GM19467 (cell line): ENCODE data around the gene SH3BP1.
"Not testable (repeated sequence)": the region's sequence is repeated elsewhere in the genome, so short reads cannot be mapped to it uniquely, and the experiment has no call there.

ENCODE experiments used
- ATAC-seq: cut with Tn5 transposase; IDR thresholded peaks from one replicate; pipeline ENCODE4 v1.9.1; 2021; ENCODE audit warnings: mild to moderate bottlenecking, moderate library complexity; ENCODE audit not compliant: unreplicated experiment

Gene SH3BP1

DNA sequence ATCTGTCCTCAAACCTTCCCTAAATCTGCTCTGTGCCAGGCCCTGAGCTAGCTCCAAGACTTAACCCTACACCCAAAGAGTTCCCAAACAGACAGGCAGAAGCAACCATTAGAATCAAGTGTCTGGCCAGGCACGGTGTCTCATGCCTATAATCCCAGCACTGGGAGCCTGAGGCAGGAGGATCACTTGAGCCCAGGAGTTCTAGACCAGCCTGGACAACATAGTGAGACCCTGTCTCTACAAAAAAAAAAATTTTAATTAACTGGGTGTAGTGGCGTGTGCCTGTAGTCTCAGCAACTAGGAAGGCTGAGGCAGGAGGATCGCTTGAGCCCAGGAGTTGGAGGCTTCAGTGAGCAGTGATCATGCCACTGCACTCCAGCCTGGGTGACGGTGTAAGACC, 17.1 kb downstream of the SH3BP1 start:
- not testable (repeated sequence) for ATAC-seq

DNA sequence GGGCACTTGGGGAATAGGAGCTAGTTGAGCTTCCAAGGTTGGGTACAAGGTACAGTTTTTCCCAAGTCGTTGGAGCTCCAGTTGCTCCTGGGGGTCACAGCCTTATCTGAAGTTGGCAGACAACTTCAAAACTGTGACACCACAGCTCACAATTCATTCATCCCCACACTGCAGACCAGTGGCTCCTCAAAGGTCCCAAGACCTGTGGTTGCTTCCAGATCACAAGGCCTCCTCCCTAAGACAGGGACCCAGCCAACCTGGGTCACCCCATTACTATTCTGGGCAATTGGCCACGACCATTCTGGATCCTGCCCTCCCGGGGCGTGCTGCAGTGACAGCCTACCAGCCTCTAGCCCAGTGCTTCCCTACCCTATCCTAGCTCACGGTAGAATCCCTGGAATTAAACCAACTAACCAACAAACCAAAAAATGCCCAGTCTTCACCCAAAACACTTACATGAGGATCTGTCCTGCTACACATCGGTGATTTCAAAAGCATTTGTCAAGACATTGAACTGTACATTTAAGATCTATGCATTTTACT, 18.2 kb downstream of the SH3BP1 start:
- no peak for ATAC-seq

DNA sequence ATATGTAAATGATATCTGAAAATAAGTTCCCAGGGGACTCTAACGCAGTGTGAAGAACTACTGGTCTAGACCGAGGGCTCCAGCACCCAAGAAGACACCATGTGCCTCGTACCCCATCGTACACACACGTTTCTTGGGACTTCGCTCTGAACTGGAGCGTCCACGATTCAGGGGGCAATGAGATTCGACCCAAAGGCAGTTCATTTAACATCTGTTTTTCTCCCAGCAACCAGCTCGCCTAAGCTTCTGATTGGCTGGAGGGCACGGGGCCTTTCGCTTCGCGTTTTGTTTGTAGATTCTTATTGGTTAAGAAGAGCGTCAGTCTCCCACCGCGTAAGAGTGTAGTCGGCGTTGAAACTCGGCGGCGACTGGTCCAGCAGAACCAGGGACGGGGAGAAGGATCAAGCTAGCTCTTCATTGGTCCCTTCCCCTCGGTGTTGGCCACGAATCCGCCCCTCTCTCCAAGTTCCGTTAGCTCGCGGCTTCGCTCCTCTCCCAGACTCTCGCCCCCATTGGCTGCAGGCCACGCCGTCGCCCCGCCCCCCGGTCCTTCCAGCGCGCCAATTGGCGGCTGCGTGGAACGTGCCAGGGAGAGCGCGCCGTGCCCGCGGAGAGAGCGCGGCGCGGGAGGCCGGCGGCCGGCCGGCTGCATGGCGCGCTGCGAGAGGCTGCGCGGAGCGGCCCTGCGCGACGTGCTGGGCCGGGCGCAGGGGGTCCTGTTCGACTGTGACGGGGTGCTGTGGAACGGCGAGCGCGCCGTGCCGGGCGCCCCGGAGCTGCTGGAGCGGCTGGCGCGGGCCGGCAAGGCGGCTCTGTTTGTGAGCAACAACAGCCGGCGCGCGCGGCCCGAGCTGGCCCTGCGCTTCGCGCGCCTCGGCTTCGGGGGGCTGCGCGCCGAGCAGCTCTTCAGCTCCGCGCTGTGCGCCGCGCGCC, 18.9 kb downstream of the SH3BP1 start, which contains the start of gene PDXP:
Gene PDXP, plus strand, starts transcription at position 591 of the 933 bp plus-strand sequence. Its CDS starts 60 bp downstream, at position 651.
- peak; percentile 78 for ATAC-seq

DNA sequence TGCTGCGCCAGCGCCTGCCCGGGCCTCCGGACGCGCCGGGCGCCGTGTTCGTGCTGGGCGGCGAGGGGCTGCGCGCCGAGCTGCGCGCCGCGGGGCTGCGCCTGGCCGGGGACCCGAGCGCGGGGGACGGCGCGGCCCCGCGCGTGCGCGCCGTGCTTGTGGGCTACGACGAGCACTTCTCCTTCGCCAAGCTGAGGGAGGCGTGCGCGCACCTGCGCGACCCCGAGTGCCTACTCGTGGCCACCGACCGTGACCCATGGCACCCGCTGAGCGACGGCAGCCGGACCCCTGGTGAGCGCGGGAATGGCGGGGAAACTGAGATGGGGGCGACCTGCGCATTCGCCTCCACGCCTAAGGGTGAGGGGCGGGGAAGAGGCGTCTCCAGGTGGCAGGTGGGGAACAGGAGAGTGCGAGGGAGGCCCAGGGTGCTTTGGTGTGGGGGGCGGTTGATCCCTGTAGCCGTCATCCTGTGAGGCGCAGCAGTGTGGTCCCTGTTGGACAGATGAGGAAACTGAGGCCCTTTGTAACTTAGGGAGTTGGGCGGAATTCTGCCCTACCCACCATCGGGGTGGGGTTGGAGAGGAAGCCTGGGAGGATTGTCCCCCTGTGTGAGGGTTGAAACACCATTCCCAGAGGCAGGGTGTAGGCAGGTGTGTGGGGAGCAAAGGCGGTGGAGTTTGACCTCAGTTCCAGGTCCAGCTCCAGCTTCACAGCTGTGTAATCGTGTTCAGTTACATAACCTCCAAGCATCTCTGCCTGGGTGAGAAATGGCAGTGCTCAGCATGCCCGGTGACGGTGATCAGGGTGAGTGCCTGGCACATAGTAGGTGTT, 19.8 kb downstream of the SH3BP1 start:
- peak; percentile 14 for ATAC-seq

DNA sequence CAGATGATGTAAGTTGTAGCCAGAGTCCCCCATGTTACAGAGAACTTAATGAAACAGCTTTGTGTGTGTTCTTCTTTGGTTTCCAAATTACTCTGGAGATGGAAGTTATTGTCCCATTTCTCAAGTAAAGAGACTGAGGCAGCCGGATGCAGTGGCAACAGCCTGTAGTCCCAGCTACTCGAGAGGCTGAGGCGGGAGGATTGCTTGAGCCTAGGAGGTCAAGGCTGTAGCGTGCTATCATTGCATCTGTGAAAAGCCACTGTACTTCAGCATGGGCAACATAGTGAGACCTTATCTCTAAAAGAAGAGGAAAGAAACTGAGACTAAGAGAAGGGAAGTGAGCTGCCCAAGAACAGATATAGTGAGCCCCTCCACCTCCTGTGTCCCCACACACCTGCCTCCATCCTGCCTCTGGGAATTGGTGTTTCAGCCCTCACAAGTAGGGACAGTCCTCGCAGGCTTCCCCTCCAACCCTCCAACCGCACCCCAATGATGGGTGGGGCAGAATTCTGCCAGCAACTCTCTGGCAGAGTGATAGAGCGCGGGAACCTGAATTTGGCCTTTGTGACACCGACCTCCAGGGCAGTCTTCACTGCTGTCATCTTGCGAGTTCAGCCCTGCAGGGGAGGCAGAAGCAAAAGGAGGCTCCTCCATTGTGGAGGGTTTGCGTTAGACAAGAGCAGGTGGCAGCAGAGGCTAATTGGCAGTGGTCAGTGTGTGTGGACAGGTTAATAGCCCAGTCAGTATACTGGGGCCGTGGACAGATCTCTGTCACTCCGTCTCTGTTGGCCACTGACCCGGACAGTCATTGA, 20.6 kb downstream of the SH3BP1 start:
- ATAC-seq, result no peak

DNA sequence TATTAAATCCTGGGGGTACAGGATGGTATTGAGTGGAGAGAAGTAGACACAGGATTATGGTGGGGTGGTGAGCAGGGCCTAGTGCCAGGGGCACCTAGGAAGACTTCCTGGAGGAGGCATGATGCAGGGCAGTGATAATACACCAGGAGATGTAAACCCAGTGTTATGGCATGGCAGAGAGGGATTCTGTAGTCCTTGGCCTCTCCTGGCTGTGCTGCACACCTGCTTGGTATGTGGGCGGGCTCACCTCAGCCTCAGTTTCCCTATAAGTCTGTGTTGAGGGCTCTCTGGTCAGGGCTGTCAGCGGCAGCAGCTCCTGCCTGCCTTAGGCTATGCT, 21.2 kb downstream of the SH3BP1 start:
- no peak for ATAC-seq

DNA sequence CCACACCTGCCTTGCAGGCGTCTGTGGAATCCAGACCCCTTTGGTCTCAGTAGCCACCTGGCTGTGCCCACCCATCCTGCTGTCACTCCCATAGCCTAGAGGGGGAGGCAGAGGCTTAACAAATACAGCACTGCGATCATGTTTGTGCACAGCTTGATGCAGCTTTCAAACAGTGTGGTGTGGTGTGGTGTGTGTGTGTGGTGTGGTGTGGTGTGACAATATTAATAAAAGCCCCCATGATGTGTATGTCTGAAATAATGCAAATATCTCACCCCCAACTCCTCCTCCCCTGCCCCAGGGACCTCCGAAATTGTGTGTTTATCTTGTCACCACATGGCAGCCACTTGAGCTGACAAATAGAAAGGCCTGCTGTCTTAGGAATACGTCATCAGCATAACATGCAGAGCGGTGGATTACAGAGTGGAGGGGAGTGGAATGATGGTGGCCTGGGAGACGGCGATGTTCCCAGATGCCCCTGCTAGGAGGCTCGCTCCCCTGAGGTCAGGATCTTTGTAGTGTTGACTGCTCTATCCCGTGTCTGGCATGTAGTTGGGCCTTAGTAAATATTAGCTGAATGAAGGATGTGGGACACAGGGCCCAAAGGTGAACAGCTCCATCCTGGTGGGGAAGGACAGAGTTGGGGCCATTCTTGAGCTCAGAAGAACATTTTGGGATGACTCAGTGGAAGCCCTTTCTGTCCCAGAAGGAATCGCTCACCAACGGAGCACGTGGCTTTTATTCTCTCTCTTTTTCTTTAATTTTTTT, 21.9 kb downstream of the SH3BP1 start:
- no peak for ATAC-seq

DNA sequence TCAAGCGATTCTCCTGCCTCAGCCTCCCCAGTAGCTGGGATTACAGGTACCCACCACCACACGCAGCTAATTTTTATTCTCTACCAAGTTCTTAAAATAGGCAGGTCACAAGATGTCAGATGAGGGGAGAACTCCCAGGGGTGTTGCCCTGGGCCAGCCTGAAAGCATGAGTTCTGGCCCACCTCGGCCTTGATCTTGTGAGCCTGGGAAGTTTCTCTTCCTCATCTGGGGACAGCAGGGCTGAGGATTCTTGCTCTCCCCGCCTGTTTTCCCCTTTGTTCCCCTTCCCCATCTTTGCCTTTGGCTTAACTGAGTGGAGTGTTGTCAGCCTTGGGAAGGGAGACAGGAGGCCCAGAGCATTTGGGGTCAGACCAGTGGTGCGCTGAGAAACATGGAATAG, 22.6 kb downstream of the SH3BP1 start:
- no peak for ATAC-seq

DNA sequence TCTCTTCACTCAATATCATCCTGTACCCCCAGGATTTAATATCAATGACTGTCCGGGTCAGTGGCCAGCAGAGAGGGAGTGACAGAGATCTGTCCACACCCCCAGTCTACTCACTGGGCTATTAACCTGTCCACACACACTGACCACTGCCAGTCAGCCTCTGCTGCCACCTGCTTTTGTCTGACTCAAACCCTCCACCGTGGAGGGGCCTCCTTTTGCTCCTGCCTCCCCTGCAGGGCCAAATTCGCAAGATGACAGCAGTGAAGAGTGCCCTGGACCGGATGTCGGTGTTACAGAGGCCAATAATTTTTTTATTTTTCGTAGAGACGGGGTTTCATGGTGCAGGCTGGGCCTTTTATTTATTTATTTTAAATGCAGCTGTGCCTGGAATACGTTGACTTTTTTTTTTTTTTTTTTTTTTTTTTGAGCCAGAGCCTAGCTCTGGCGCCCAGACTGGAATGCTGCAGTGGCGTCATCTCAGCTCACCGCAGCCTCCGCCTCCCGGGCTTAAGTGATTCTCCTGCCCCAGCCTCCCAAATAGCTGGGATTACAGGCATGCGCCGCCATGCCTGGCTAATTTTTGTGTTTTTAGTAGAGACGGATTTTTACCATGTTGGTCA, 24.2 kb downstream of the SH3BP1 start:
- ATAC-seq, result no peak

DNA sequence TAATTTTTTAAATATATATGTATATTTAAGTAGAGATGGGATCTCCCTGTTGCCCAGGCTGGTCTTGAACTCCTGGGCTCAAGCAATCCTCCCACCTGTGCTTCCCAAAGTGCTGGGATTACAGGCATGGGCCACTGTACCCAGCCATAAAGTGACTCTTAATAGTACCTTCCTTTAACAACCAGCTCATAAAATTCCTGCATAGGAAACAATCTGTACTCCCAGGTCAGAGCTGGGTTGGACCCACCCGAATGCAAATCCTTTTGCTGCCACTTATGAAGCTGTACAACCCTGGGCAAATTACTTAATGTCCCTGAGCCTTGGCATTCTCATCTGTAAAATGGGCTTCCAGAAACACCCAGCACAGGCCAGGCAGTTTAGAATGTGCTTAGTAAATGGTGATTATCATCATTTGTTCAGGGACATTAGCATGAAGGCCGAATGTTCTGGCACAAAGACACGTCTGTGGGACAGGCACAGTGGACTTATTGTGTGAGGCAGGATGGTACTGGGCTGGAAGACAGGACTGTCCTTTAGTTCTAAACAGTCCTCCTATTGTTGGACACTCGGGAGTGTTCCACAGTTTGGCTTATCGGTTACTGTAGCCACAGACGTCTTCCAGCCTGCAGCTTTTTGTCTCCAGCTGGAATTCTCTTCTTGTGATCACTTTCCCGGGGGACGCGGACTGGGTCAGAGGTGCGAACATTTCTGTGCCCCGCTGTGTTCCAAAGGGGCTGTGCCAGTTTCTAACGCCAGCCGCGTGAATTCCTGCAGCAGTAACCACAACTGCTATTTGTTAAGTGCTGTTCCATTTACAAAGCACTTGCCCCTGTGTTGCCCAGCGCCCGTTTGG, 25.0 kb downstream of the SH3BP1 start:
- no peak for ATAC-seq

DNA sequence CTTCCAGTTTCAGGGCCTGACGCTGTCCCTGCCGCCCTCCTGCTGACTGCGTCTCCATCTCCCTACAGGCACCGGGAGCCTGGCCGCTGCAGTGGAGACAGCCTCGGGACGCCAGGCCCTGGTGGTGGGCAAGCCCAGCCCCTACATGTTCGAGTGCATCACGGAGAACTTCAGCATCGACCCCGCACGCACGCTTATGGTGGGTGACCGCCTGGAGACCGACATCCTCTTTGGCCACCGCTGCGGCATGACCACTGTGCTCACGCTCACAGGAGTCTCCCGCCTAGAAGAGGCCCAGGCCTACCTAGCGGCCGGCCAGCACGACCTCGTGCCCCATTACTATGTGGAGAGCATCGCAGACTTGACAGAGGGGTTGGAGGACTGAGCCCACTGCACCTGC, 26.0 kb downstream of the SH3BP1 start:
- ATAC-seq, result no peak

DNA sequence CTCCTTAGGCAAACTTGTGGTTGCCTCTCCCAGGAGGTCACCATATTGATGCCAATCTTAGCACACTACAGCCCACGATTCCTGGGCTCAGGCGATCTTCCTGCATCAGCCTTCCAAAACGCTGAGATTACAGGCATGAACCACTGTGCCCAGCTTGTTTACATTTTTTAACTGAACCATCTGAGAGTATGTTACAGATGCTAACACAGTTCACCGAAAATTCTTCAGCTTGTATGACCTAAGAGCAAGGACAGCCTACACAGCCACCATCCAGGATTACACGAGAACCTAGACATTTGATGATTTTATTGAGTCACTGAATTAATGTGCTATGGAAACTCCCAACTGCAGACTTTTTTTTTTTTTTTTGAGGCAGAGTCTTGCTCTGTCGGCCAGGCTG, 30.1 kb downstream of the SH3BP1 start:
- no peak for ATAC-seq

DNA sequence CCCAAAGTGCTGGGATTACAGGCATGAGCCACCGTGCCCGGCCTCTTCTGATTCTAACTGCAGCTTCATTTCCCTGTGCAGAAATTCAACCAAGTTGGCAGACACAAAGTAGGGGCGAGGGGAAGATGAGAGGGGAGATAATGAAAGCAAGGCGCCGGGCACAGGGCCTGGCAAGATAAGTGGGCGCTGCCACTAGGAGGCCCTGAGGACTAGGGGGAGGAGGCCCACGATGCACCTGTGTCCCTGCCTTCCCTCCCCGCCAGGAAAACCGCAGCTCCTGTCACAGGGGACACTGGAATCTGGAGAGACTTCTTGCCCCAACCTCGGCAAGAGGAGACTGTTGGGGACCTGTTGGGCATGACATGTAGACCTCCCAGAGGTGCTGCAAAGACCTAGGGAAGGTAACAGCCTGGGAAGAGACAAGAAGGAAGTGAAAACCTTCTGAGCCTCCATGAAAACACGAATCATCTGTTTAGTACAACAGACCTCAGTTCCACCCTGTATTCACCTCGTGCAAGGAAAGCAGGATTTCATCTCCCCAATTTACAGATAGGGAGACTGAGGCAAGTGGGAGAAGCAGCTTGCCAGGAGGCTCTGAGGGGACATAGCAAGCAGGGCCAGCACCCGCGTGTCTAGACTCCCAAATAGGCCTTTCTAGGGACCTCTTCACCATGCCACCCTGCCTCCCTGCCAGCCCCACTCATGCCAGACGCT, 32.9 kb downstream of the SH3BP1 start:
- no peak for ATAC-seq

DNA sequence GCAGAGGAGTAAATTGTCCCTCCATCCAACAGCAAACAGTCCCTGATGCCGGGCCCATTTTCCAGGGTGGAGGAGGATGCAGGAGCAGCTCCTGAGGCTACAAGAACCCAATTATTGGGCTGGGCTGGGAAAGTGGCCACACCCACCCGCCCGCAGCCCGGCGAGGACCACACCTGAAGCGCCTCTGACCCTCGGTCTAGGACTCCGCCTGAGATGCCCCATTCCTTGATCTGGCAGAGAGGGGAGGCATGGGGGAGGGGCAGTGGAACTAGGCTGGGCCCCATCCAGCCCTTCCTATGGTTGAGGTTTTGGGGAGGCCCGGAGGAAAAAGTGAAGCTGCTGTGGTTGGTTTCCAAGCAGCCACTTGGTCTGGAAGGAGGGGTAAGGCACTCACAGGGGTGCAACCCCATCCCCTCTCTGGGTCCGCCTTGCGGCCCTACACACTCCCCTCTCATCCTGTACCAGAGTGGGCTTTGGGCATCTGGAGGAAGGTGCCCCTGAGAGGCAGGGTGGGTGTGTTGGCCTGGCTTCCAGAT, 33.5 kb downstream of the SH3BP1 start:
- ATAC-seq, result no peak

DNA sequence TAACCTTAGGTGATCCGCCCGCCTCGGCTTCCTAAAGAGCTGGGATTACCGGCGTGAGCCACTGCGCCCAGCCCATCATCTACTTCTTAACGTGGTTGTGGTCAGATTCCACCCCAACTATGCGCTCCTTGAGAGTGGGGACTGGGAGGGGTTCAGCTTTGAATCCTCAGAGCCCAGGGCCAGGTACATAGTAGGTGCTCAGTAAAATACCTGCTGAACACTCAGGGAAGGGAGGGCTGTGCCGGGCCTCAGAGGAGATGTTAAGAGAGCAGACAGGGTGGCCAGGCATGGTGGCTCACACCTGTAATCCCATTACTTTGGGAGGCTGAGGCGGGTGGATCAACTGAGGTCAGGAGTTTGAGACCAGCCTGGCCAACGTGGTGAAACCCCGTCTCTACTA, 34.8 kb downstream of the SH3BP1 start:
- no peak for ATAC-seq

DNA sequence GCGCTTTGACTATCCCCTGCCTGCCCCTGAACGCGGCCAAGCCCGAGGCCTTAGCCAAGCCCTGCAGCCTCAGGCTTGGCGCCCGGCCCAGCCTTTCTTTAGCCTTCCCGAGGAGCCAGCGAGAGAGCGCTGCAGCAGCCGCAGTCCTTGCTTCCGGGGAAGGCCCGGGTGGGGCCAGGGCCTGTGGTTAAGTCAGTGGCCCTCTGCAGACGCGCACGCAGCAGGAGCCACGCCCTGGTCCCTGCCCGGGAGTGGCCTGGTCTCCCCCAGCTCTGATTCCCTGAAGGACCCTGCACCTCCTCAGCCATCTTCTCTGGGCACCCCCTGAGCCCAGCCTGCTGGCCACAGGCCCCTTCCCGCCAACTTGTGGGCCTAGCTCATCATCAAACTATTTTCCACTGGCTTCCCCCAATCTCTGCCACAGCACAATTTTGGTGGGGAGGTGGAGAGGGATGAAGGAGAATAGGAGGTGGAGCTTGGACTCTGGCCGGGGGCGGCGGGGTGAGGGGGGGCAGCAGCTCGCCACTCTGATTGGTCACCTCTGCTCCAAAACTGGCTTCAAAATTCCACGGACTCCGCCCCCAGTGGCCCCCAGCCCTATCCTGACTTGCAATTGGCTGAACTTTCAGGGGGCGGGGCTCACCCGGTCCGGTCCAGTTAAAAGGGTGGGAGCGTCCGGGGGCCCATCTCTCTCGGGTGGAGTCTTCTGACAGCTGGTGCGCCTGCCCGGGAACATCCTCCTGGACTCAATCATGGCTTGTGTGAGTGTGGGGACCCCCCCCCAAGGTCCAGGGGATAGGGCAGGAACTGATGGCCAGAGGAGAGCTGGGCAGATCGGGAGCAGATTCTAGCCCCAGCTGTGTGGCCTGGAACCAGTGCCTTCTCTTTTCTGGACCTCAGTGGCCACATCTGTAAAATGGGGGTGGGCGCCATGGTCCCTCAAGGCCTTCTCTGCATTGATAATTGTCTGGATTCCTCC, 35.8 kb downstream of the SH3BP1 start, which contains the start of gene LGALS1:
Gene LGALS1, plus strand, starts transcription at position 686 of the 979 bp plus-strand sequence. Its CDS starts 67 bp downstream, at position 753.
- ATAC-seq, result no peak
